ENCODE results near the gene CREB5. TPM values are rescaled to one million over a fixed set of nuclear protein-coding genes. Genes with fewer than 3 reads are reported as not detected.

The CREB5 gene
- total and polyA plus RNA-seq, 4 experiments from 2014 or later = not detected

DNA sequence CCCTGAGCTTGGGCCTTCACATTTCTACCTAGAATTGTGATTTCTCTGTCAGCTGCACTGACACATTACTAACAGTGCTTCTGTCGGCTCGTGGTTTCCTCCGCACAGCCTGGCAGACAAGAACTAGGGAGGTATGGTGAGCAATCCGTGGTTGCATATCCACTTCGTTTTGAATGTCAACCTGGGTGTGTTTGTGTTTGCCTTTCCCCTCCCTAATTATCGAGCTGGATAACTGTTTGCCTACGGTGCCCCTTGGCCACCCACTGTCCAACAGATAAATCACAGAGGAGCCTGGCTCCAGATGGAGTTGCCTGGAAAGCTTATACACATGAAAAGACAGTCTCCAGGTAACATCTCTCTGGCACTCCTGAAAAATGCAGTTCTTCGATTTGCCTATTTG is 317.0 kb downstream of the CREB5 start:
- Histone ChIP-seq H3K4me1 (ENCODE audit: insufficient read depth, low read length) (no peaks in the 10 kb centered on the region), H3K36me3 (ENCODE audit: insufficient read depth, low read length) (no peaks in the 10 kb centered on the region), H3K9me3 (ENCODE audit: control insufficient read depth in 1 of 2, low read length in 2 of 2) (no peaks in the 10 kb centered on the region), H3K4me3 (ENCODE audit: low read length in 2 of 2) (no peak overlapping the region), H3K27ac (ENCODE audit: low read depth, low read length) (no peak overlapping the region), H3K27me3 (ENCODE audit: insufficient read depth, low read length) (no peaks in the 10 kb centered on the region)
- Mint-ChIP-seq H3K27me3 (no peaks in the 10 kb centered on the region), H3K27ac (no peak overlapping the region), H3K9me3 (no peaks in the 10 kb centered on the region), H3K4me3 (no peak overlapping the region), H3K4me1 (no peaks in the 10 kb centered on the region), H3K36me3 (no peaks in the 10 kb centered on the region)
- intact Hi-C loops (cut with micrococcal nuclease) = no loop called here
- DNase-seq = no peak
- CTCF ChIA-PET (ENCODE audit: partially characterized antibody) = interaction anchor here (0.7 kb wide), 1 partner anchor 9 kb away, joined by 3 read pairs; no protein-coding TSS in a partner anchor
- POLR2A ChIA-PET (ENCODE audit: partially characterized antibody) = interaction anchor here (0.6 kb wide), 1 partner anchor 12 kb away, joined by 3 read pairs; no protein-coding TSS in a partner anchor

DNA sequence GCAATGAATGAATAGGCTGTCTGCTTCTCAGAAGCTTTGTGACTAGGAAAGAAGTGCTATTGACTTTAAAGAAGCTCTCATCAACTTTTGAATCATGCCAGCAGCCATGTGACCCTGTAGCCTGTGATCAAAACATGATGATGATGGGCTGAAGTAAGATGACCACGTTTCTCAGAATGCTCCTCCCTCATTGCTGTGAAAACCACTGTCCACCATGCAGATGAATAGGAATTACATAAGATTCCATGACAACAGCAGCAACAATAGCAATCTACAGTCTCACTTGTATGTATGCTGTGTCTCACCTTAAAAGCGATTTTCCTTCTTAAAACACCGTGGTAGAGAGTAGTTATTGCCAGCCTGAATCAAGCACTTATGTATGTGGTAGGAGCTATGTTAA is 317.4 kb downstream of the CREB5 start:
- Mint-ChIP-seq H3K4me3 (no peak overlapping the region), H3K4me1 (no peaks in the 10 kb centered on the region), H3K27ac (no peak overlapping the region), H3K36me3 (no peaks in the 10 kb centered on the region), H3K27me3 (no peaks in the 10 kb centered on the region), H3K9me3 (no peaks in the 10 kb centered on the region)
- Histone ChIP-seq H3K27ac (ENCODE audit: low read depth, low read length) (no peak overlapping the region), H3K9me3 (ENCODE audit: control insufficient read depth in 1 of 2, low read length in 2 of 2) (no peaks in the 10 kb centered on the region), H3K36me3 (ENCODE audit: insufficient read depth, low read length) (no peaks in the 10 kb centered on the region), H3K27me3 (ENCODE audit: insufficient read depth, low read length) (no peaks in the 10 kb centered on the region), H3K4me3 (ENCODE audit: low read length in 2 of 2) (no peak overlapping the region), H3K4me1 (ENCODE audit: insufficient read depth, low read length) (no peaks in the 10 kb centered on the region)
- intact Hi-C loops (cut with micrococcal nuclease) = no loop called here
- ChIA-PET CTCF (ENCODE audit: partially characterized antibody) (no interaction called here), POLR2A (ENCODE audit: partially characterized antibody) (interaction anchor here (0.6 kb wide), 1 partner anchor 13 kb away, joined by 3 read pairs; no protein-coding TSS in a partner anchor)
- no peak for DNase-seq

DNA sequence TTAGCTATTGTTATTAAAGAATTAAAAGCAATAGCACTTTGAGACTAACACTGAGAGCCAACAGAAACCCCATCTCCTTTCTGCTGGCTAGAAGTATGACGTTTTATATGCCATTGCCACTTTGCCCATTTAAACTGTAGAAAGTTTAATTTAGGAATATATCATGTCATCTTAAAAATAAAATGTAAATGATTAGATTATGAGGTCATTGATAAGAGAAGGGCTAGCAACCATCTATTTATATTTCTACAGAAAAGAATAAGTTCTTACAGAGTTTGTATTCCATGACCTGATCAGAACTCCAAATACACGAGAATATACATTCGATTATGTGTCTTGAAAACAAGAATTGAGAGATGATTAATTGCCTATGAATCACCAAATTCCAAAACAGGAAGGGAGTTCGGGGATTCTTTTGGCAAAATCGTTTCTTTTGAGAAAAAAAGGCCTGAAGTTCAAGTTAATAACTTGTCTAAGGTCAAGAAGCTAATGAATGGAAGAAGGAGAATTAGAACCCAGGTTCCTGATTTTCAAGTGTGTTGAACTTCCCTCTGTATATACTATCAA is 318.9 kb downstream of the CREB5 start:
- no peaks in the 10 kb centered on the region for H3K9me3 ChIP-seq (ENCODE audit: control insufficient read depth in 1 of 2, low read length in 2 of 2)
- no peak for DNase-seq
- CTCF ChIA-PET (ENCODE audit: partially characterized antibody) = interaction anchor here (0.7 kb wide), 1 partner anchor 14 kb away, joined by 3 read pairs; no protein-coding TSS in a partner anchor
- Mint-ChIP-seq H3K27me3 (no peaks in the 10 kb centered on the region), H3K4me1 (no peaks in the 10 kb centered on the region), H3K36me3 (no peaks in the 10 kb centered on the region), H3K9me3 (no peaks in the 10 kb centered on the region), H3K4me3 (no peak overlapping the region), H3K27ac (no peak overlapping the region)
- H3K4me3 ChIP-seq (ENCODE audit: low read length in 2 of 2) = no peak overlapping the region
- POLR2A ChIA-PET (ENCODE audit: partially characterized antibody) = no interaction called here
- H3K27me3 ChIP-seq (ENCODE audit: insufficient read depth, low read length) = no peaks in the 10 kb centered on the region
- H3K27ac ChIP-seq (ENCODE audit: low read depth, low read length) = no peak overlapping the region
- intact Hi-C loops (cut with micrococcal nuclease) = no loop called here
- no peaks in the 10 kb centered on the region for H3K36me3 ChIP-seq (ENCODE audit: insufficient read depth, low read length)
- H3K4me1 ChIP-seq (ENCODE audit: insufficient read depth, low read length) = no peaks in the 10 kb centered on the region

DNA sequence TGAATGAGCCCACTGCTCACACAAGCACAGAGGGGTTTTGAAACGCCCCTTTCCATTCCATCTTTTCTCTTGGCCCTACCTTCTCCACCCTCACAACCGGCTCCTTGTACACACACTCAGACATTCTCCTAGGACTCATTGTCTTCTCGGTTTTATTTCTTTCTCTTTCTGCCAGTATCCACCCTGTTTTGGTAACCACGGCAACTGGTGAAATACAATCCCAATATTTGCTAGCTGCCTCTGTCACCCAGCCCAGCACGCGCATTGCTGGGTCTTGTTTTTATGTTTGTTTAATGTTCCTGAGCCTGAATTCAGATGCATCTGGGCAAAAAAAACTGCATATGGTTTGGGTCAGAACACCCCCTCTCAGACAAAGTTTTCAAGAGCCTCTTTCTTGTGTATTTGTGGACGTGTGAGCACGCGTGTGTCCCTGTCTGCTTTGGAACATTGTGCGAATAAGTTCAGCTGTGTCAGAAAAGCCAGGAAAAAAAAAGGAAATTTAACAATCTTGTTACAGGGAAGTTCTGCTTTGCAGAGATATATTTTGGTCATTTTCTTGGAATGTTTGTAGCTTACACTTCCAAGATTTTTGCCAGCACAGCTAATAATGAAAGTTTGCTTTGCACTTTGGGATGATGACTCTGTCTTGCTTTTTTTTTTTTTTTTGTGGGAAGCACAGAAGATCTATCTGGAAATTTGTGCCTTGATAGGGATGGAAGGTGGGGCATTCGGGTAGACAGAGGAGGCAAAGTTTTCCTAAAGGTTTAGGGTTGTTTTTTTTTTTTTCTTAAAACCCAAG is 320.0 kb downstream of the CREB5 start:
- H3K9me3 ChIP-seq (ENCODE audit: control insufficient read depth in 1 of 2, low read length in 2 of 2) = no peaks in the 10 kb centered on the region
- H3K9me3 Mint-ChIP-seq = no peaks in the 10 kb centered on the region
- H3K4me1 Mint-ChIP-seq = no peaks in the 10 kb centered on the region
- CTCF ChIA-PET (ENCODE audit: partially characterized antibody) = interaction anchor here (0.6 to 0.7 kb wide), 2 partner anchors 221 to 1831 kb away, joined by 3 read pairs; no protein-coding TSS in a partner anchor
- H3K27me3 Mint-ChIP-seq = no peaks in the 10 kb centered on the region
- H3K4me3 ChIP-seq (ENCODE audit: low read length in 2 of 2) = no peak overlapping the region
- H3K27ac Mint-ChIP-seq = no peak overlapping the region
- no peaks in the 10 kb centered on the region for H3K4me1 ChIP-seq (ENCODE audit: insufficient read depth, low read length)
- POLR2A ChIA-PET (ENCODE audit: partially characterized antibody) = no interaction called here
- H3K4me3 Mint-ChIP-seq = no peak overlapping the region
- H3K36me3 Mint-ChIP-seq = no peaks in the 10 kb centered on the region
- H3K27ac ChIP-seq (ENCODE audit: low read depth, low read length) = no peak overlapping the region
- no peaks in the 10 kb centered on the region for H3K36me3 ChIP-seq (ENCODE audit: insufficient read depth, low read length)
- intact Hi-C loops (cut with micrococcal nuclease) = no loop called here
- H3K27me3 ChIP-seq (ENCODE audit: insufficient read depth, low read length) = no peaks in the 10 kb centered on the region
- no peak for DNase-seq

DNA sequence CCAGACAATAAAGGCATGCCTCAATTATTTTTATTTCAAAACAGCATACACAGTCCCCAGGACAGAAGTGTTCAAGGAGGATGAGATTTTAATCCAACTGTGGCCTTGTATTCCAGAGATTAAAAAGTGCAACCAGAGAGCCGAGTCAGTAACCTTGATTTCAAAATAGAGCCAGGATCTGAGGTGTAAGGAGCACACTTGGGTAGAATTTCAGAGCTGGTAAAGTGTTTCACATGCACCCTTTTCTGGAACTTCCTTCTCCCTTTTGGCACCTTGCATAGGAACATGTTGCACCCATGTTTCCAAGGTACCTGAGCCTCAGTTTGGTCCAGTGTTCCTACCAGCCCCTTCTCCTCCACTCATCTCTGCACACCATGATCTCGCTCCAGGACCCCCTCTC is 320.7 kb downstream of the CREB5 start:
- Mint-ChIP-seq H3K27me3 (no peaks in the 10 kb centered on the region), H3K4me3 (no peak overlapping the region), H3K27ac (no peak overlapping the region), H3K36me3 (no peaks in the 10 kb centered on the region), H3K9me3 (no peaks in the 10 kb centered on the region), H3K4me1 (no peaks in the 10 kb centered on the region)
- Histone ChIP-seq H3K9me3 (ENCODE audit: control insufficient read depth in 1 of 2, low read length in 2 of 2) (no peaks in the 10 kb centered on the region), H3K36me3 (ENCODE audit: insufficient read depth, low read length) (no peaks in the 10 kb centered on the region), H3K4me1 (ENCODE audit: insufficient read depth, low read length) (no peaks in the 10 kb centered on the region), H3K27me3 (ENCODE audit: insufficient read depth, low read length) (no peaks in the 10 kb centered on the region), H3K27ac (ENCODE audit: low read depth, low read length) (no peak overlapping the region), H3K4me3 (ENCODE audit: low read length in 2 of 2) (no peak overlapping the region)
- intact Hi-C loops (cut with micrococcal nuclease) = no loop called here
- ChIA-PET POLR2A (ENCODE audit: partially characterized antibody) (no interaction called here), CTCF (ENCODE audit: partially characterized antibody) (interaction anchor here (0.7 to 1.5 kb wide), 2 partner anchors 45 to 220 kb away, joined by 3 read pairs; no protein-coding TSS in a partner anchor)
- no peak for DNase-seq

DNA sequence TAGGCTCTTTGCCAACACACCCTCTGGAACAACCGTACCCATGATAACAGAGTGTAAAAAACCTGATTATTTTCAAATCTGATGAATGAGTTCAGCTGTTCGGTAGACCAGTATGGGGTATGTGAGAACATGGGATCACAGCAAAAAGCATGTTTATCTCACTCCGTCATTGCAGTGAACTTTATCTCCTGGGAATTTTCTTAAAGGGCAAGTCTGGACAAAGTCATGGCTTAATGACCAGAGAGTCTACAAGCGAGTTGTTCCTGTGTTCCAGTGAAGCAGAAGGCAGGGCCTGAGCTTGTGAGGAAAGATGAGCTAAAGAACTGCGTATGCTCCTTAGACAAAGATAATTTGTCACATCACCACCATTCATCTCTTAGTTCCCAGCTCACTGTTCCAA is 326.1 kb downstream of the CREB5 start:
- ChIA-PET POLR2A (ENCODE audit: partially characterized antibody) (no interaction called here), CTCF (ENCODE audit: partially characterized antibody) (no interaction called here)
- Mint-ChIP-seq H3K4me3 (no peak overlapping the region), H3K9me3 (no peaks in the 10 kb centered on the region), H3K27ac (no peak overlapping the region), H3K36me3 (no peaks in the 10 kb centered on the region), H3K4me1 (no peaks in the 10 kb centered on the region), H3K27me3 (no peaks in the 10 kb centered on the region)
- no peaks in the 10 kb centered on the region for H3K27me3 ChIP-seq (ENCODE audit: insufficient read depth, low read length)
- H3K36me3 ChIP-seq (ENCODE audit: insufficient read depth, low read length) = no peaks in the 10 kb centered on the region
- no peak for DNase-seq
- H3K9me3 ChIP-seq (ENCODE audit: control insufficient read depth in 1 of 2, low read length in 2 of 2) = no peaks in the 10 kb centered on the region
- H3K4me3 ChIP-seq (ENCODE audit: low read length in 2 of 2) = no peak overlapping the region
- no peaks in the 10 kb centered on the region for H3K4me1 ChIP-seq (ENCODE audit: insufficient read depth, low read length)
- intact Hi-C loops (cut with micrococcal nuclease) = no loop called here
- no peak overlapping the region for H3K27ac ChIP-seq (ENCODE audit: low read depth, low read length)

DNA sequence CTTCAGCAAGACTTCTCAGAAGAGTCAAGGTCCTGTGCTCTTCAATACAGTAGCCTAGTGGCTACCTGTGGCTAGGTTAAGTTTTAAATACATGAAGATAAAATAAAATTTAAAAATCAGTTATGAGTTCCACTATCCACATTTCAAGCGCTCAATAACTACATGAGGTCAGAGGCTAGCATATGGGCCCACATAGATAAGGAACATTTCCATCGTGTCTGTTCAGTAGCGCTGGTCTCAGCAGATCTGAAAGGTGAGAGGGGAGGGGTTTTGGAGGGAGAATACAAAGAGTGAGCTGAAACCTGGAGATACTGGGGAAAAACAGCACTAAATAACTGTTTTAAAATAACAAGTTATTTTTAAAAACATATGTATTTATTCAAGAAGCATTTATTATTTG is 326.8 kb downstream of the CREB5 start:
- DNase-seq = no peak
- POLR2A ChIA-PET (ENCODE audit: partially characterized antibody) = no interaction called here
- H3K4me1 Mint-ChIP-seq = no peaks in the 10 kb centered on the region
- no peak overlapping the region for H3K4me3 Mint-ChIP-seq
- H3K27me3 ChIP-seq (ENCODE audit: insufficient read depth, low read length) = no peaks in the 10 kb centered on the region
- H3K27me3 Mint-ChIP-seq = no peaks in the 10 kb centered on the region
- CTCF ChIA-PET (ENCODE audit: partially characterized antibody) = no interaction called here
- H3K36me3 ChIP-seq (ENCODE audit: insufficient read depth, low read length) = no peaks in the 10 kb centered on the region
- no peaks in the 10 kb centered on the region for H3K9me3 ChIP-seq (ENCODE audit: control insufficient read depth in 1 of 2, low read length in 2 of 2)
- no peak overlapping the region for H3K27ac ChIP-seq (ENCODE audit: low read depth, low read length)
- H3K4me3 ChIP-seq (ENCODE audit: low read length in 2 of 2) = no peak overlapping the region
- H3K27ac Mint-ChIP-seq = no peak overlapping the region
- H3K4me1 ChIP-seq (ENCODE audit: insufficient read depth, low read length) = no peaks in the 10 kb centered on the region
- no peaks in the 10 kb centered on the region for H3K36me3 Mint-ChIP-seq
- intact Hi-C loops (cut with micrococcal nuclease) = no loop called here
- no peaks in the 10 kb centered on the region for H3K9me3 Mint-ChIP-seq

Data from CD4-positive, alpha-beta memory T cell (primary cell).